Fibroblast of pulmonary artery (primary cell): ENCODE results near the gene VAMP5.
"Not testable (repeated sequence)": the region's sequence is repeated elsewhere in the genome, so short reads cannot be mapped to it uniquely, and the experiment has no call there.

ENCODE experiments used
- DNase-seq: peaks from one replicate; pipeline ENCODE4 v3.0.0-alpha.2; 2010; ENCODE audit warnings: low read depth
- H3K4me3 ChIP-seq: replicated peaks from 2 replicates; pipeline ENCODE4 v1.5.1; 2011; ENCODE audit warnings: low read depth, mild to moderate bottlenecking, control low read depth, low read length, moderate library complexity
- TF ChIP-seq, protein P1 (sequence below): IDR thresholded peaks from 2 replicates; pipeline ENCODE4 v1.5.1; 2011; ENCODE audit warnings: mild to moderate bottlenecking, control low read depth, low read length, inconsistent platforms; ENCODE audit errors: missing control alignments

The VAMP5 gene

GRCh38 chr2:85551698-85552678 is 32.2 kb upstream of the VAMP5 start:
- DNase-seq: peak; percentile 85
- TF ChIP-seq, protein P1, sequence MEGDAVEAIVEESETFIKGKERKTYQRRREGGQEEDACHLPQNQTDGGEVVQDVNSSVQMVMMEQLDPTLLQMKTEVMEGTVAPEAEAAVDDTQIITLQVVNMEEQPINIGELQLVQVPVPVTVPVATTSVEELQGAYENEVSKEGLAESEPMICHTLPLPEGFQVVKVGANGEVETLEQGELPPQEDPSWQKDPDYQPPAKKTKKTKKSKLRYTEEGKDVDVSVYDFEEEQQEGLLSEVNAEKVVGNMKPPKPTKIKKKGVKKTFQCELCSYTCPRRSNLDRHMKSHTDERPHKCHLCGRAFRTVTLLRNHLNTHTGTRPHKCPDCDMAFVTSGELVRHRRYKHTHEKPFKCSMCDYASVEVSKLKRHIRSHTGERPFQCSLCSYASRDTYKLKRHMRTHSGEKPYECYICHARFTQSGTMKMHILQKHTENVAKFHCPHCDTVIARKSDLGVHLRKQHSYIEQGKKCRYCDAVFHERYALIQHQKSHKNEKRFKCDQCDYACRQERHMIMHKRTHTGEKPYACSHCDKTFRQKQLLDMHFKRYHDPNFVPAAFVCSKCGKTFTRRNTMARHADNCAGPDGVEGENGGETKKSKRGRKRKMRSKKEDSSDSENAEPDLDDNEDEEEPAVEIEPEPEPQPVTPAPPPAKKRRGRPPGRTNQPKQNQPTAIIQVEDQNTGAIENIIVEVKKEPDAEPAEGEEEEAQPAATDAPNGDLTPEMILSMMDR: peak; percentile 96
- H3K4me3 ChIP-seq: no peak overlapping the region

DNA sequence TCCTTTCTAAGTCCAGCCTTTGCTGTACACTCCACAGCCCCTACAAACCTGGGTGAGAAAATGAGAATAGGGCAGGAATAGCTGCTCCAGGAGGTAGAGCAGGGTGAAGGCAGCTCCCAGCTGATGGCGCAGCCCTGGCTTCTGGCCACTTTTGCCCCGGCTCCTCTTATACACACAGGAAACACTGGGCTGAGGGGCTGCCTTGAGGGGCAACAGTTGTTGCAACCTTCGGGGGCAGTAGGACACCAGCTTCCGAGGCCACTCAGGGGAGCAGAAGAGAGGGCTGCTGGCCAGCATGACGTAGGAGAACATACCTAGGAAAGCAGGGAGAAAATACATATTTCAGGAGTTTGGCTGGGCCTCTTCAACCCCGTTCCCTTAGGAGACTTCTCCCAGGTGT is 31.0 kb upstream of the VAMP5 start:
- TF ChIP-seq, protein P1: no peak
- no peak for DNase-seq
- no peak overlapping the region for H3K4me3 ChIP-seq

GRCh38 chr2:85554980-85555612 is 29.1 kb upstream of the VAMP5 start:
- DNase-seq: no peak
- H3K4me3 ChIP-seq: no peak overlapping the region
- TF ChIP-seq, protein P1: no peak

DNA sequence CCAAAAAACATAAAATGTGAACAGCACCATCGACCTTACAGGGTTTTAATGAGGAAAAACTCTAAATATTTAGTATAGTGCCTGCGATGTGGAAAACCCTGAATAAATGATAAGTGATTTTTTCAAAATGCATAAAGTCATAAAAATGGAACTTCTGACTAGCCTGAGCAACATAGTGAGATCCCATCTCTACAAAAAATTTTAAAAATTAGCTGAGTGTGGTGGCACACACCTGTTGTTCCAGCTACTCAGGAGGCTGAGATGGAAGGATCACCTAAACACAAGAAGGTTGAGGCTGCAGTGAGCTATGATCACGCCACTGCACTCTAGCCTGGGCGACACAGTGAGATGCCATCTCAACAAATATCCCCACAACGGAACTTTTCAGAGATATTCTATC is 27.1 kb upstream of the VAMP5 start:
- DNase-seq: no peak
- TF ChIP-seq, protein P1: no peak
- no peak overlapping the region for H3K4me3 ChIP-seq

- TF ChIP-seq, protein P1: no peak
- H3K4me3 ChIP-seq: no peak overlapping the region
- no peak for DNase-seq
Measured at GRCh38 chr2:85558160-85558559, 26.1 kb upstream of the VAMP5 start.

- DNase-seq: not testable (repeated sequence)
Measured at GRCh38 chr2:85560403-85560726, 23.9 kb upstream of the VAMP5 start.

GRCh38 chr2:85560812-85561279 is 23.4 kb upstream of the VAMP5 start:
- H3K4me3 ChIP-seq: peak overlapping the region; percentile 92
- no peak for DNase-seq
- TF ChIP-seq, protein P1: no peak

More at GRCh38 chr2:85560403-85560726, 23.9 kb upstream of the VAMP5 start:
- H3K4me3 ChIP-seq: peak overlapping the region; percentile 92
